GM19463 (cell line): ENCODE data around the gene DGKD.
"Not testable (repeated sequence)": the region's sequence is repeated elsewhere in the genome, so short reads cannot be mapped to it uniquely, and the experiment has no call there.

Source experiments
- ATAC-seq: cut with Tn5 transposase; IDR thresholded peaks from one replicate; pipeline ENCODE4 v1.9.1; 2021; ENCODE audit warnings: mild to moderate bottlenecking, moderate library complexity; ENCODE audit not compliant: unreplicated experiment

The DGKD gene

GRCh38 chr2:233358947-233359346 is 4.7 kb downstream of the DGKD start:
- ATAC-seq: no peak

- no peak for ATAC-seq
These were observed 5.5 kb downstream of the DGKD start for GRCh38 chr2:233359823-233360222.

DNA sequence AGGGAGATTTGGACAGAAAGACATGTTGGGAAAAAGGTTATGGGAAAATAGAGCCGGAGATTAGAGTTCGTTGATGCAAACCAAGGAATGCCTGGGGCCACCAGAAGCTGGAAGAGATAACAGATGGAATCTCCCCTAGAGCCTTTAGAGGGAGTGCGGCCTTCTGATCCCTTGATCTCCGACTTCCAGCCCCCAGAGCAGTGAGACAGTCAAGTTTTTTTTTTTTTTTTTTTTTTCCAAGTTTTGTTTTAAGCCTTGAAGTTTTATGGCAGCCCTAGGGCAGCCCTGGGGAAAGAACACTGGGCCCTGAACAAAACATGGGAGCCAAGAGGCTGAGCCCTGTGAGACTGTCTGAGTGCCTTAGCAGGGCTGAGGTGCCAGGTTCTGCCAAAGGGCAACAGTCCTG is 6.5 kb downstream of the DGKD start:
- ATAC-seq: no peak

DNA sequence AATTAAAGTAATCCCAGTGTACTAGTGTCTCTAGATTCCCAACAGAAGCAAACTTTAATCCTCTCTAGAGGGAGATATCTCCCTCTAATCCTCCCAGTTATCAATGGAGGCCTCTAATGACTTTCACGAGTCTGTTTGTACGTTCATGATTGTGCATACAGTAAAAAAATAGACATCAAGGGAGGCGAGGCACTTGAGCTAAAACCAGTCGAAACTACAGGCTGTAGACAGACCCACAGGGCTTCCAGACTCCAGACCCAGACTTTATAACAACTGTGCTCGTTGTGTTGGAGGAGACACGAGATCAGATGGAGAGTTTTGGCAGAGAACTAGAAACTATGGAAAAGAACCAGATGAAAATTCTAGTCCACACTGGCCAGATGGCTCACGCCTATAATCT is 7.0 kb downstream of the DGKD start:
- no peak for ATAC-seq

- no peak for ATAC-seq
These were observed 8.4 kb downstream of the DGKD start for GRCh38 chr2:233362742-233363141.

DNA sequence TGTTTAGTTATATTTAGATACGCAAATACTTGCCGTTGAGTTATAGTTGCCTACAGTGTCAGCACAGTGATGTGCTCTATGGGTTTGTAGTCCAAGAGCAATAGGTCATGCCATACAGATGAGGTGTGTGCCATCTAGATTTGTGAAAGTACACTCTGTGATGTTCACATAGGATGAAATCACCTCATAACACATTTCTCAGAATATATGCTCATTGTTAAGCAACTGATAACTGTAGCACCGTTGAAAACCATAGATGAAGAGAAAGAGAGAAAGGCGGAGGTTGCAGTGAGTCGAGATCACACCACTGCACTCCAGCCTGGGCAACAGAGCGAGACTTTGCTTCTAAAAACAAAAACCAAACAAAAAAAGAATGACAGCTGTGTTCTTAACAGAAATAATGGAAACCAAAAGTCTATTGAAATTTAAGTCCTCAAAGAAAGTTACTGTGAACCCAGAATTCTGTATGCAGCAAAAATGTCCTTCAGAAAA is 9.5 kb downstream of the DGKD start:
- ATAC-seq: no peak

DNA sequence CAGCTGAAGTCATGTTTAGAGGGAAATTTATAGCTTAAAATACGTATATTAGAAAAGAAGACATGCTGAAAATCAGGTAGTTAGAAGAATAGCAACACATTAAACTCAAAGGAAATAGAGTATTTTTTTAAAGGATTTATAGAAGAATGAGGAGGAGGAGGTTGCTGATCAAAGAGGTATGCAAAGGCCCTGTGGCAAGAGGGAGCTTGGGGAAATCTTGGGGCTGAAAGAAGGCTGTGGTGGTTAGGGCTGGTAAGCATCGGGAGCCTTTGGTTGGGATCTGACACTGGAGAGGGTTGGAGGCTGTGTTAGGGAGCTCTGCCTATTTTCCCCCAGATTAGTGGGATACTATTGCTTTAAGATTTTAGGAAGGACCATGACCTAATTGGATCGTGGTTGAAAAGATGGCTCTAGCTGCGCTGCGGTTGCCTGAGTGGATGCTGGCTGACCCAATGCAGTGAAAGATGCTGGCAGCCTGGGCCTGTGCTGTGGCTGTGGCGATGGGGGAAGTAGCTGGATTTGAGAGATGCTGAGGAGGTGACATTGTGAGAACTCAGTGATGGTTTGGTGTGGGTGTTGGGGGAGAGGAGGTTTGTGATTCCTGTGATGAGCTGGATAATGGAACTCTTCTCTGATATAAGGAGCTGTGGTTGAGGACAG is 11.7 kb downstream of the DGKD start:
- ATAC-seq: no peak

DNA sequence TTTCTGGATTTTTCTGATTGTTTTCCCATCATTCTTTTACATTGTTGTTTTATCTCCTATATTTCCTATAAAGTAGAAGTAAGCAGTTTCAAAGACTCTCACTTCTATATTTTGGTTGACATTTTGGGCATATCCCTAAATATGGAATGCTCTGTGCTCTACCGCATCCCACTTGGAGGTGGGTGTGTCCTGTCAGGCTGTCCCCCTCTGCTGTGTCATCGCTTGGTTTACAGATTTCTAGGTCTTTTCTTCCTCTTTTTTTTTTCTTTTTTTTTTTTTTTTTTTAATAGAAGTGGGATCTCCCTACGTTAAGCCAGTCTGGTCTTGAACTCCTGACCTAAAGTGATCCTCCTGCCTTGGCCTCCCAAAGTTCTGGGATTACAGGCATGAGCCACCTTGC is 13.3 kb downstream of the DGKD start:
- ATAC-seq: no peak

- ATAC-seq: no peak
These were observed 14.5 kb downstream of the DGKD start for GRCh38 chr2:233368756-233369155.

- ATAC-seq: no peak
These were observed 15.2 kb downstream of the DGKD start for GRCh38 chr2:233369462-233369861.

- ATAC-seq: no peak
These were observed 15.8 kb downstream of the DGKD start for GRCh38 chr2:233369897-233370685.

GRCh38 chr2:233371641-233372040 is 17.3 kb downstream of the DGKD start:
- ATAC-seq: no peak

DNA sequence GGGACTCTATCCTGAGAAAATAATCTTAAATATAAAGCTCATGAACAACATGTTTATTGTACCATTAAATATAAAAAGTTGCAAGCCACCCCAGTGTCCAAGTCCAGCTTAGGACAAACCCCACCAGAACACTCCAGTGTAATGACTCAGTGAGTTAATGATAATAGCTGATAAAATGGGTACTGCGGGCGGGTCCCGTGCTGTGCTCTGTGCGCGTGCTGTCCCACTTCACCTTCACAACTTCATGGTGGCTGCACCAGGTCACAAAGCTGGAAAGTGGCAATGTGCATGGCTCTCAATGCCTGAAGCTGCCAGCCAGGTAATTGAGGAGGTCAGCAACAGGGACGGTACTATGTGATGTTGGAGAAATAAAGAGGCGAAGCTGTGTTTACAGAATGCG is 18.6 kb downstream of the DGKD start:
- no peak for ATAC-seq

DNA sequence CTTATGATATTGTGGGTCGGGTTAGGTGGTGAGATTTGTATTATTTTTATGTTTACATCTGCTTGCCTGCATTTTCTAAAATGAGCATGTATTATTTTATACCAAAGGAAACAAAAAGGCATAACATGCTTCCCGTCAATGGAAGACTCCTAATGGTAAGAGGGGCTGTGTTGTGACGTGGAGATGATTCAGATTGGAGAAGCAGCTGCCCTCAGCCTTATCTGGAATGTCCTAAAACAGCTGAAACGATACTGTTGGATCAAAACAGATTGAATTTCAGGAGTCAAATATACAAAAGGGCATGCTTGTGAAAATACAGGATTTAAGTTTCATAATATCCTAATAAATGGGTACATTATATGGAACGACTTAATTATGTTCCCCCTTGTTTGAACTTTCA is 19.0 kb downstream of the DGKD start:
- no peak for ATAC-seq

DNA sequence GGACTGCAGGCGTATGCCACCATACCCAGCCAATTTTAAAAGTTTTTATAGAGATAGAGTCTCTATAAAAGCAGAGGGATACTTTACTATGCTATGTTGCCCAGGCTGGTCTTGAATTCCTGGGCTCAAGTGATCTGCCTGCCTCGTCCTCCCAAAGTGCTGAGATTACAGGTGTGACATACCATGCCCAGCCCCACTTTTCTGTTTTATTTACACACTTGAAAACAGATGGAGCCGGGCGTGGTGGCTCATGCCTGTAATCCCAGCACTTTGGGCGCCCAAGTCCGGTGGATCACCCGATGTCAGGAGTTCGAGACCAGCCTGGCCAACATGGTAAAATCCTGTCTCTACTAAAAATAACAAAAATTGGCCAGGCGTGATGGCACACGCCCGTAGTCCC is 20.5 kb downstream of the DGKD start:
- not testable (repeated sequence) for ATAC-seq

- peak; percentile 64 for ATAC-seq
These were observed 21.4 kb downstream of the DGKD start for GRCh38 chr2:233375490-233376314.

GRCh38 chr2:233379034-233379433 is 24.7 kb downstream of the DGKD start:
- no peak for ATAC-seq

DNA sequence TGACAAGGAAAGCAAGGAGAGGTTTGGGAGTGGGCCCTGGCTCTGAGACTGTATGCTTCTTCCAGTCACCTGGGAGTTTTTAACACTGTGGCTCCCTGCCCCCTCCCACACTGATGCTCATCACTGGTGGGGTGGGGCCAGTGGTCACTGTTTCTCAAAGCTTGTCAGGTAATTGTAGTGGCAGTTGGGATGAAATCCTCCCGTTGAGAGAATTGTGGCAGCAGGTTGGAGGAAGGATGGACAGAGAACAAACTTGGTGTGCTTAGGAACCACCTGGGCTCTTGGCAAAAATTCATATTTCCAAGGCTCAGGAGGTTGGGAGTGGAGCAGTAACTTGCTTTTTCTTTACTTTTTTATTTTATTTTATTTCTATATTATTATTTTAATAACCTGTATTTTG is 25.1 kb downstream of the DGKD start:
- ATAC-seq: no peak

DNA sequence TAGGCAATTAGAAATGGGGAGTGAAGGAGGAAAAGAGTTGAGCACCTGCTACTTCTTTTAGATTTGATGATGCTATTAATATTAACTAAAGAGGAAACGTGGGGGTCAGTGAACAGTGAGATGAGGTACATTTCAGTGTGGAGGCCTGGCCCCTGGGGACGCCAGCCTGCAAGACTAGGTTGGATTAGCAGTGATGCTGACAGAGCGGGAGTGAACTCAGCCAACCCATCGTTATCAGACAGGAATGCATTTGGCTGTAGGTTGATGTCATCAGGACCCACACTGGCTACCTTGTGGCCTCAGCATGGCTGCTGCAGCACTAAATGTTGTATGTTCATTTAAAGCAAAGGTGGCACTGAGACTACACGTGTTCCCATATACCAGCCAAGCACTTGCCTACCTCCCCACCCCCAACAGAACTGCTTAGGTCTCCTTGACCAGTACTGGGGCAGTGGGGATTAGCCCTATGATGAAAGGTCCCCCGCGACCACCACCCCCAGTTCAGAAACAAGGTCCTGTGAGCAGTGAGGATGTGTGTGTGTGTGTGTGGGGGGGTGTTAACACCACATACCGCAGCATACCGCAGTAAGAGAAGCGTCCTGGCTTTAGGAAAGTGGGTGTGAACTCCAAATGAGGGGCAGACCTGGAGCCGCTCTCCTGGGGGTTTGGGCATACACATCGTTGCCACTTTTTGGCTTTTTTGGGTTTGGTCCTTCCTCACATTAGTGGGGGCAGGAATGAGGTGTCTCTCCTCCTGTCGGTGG is 26.0 kb downstream of the DGKD start:
- no peak for ATAC-seq

DNA sequence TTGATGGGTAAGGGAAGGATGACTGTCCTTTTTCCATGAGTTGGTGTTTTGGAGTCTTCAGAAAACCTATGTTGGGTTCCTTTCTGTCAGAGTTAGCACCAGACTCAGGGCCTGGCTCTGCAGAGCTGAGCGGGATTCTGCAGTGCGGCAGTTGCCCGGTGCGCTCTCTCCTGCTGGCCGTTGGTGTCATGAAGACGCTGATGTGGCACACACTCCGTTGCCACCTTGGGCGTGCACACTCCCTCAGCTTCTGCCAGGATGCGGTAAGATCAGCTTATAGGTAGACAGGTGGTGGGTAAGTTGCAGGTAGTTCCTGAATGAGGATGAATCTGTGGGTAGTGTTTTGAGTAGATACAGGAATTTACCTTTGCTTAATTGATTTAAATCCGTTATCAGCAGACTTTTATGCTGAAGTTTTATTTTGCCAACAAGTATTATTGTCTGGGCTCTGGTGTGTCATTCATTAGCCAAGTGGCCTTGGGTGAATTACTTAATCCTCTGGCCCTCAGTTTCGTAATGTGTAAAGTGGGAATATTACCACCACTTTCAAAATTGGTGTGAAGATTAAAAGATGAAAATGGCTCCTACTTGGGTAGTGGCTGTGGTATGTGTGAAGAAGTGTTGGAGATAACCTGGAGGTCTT is 26.8 kb downstream of the DGKD start:
- no peak for ATAC-seq
